HUES64 (cell line): Measurements from ENCODE around the gene SEMA4D.

Experiments
- H3K27ac ChIP-seq: 2 replicates; pipeline ENCODE4 v1.7.0; 2013; ENCODE audit warnings: low read depth, low read length, inconsistent platforms
- H3K27me3 ChIP-seq: 2 replicates; pipeline ENCODE4 v1.6.1; 2013; ENCODE audit warnings: mild to moderate bottlenecking, low read length; ENCODE audit not compliant: insufficient read depth
- H3K36me3 ChIP-seq: 2 replicates; pipeline ENCODE4 v1.6.1; 2013; ENCODE audit warnings: mild to moderate bottlenecking, low read length; ENCODE audit not compliant: insufficient read depth
- H3K4me1 ChIP-seq: 2 replicates; pipeline ENCODE4 v1.6.1; 2013; ENCODE audit warnings: mild to moderate bottlenecking, low read length, moderate library complexity; ENCODE audit not compliant: insufficient read depth
- H3K4me3 ChIP-seq: 2 replicates; pipeline ENCODE4 v1.5.1; 2013; ENCODE audit warnings: mild to moderate bottlenecking, low read length, moderate library complexity
- H3K9ac ChIP-seq: 2 replicates; pipeline ENCODE4 v1.6.1; 2013; ENCODE audit warnings: mild to moderate bottlenecking, low read depth, low read length
- H3K9me3 ChIP-seq: 2 replicates; pipeline ENCODE4 v1.6.1; 2013; ENCODE audit warnings: low read depth, low read length; ENCODE audit not compliant: insufficient read depth
- WGBS: fragments of 150-250, 120-280 bp; methylation state at CpG from one replicate; pipeline ENCODE4 v1.1.7; 2013; ENCODE audit warnings: missing lambda C conversion rate; 5-methylcytosine and 5-hydroxymethylcytosine counted together

Gene SEMA4D

DNA sequence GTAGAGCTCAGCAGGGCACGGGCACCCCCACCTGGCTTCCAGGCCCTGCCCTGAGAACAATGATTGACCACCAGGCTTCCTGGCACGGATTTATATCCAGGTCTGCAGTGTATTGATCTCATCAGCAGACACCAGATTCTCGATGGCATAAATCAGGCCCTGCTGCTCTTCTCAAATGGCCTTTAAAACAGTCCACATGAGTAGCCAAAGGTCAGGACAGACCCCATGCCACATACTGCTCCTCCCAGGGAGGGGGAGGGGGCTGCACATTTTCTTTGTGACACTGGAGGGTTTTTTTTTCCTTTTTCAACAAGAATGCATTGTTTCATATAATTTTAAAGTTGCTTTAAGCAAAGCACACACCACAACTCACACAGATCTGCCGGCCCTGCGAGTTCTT, 85.4 kb downstream of the SEMA4D start:
- 50% methylated on average over 3 of the region's 5 CpGs for WGBS
- Histone ChIP-seq H3K4me3 (no peak overlapping the region; the same call in 1 of the 2 replicates), H3K27ac (peak overlapping the region; percentile 62; the same call in 1 of the 2 replicates), H3K9ac (no peak overlapping the region), H3K36me3 (0 out of 2 replicates have a peak, but pooled peaks cover 5% of the 10 kb centered on the region), H3K4me1 (peaks cover 26% of the 10 kb centered on the region), H3K9me3 (no peaks in the 10 kb centered on the region), H3K27me3 (no peaks in the 10 kb centered on the region)

DNA sequence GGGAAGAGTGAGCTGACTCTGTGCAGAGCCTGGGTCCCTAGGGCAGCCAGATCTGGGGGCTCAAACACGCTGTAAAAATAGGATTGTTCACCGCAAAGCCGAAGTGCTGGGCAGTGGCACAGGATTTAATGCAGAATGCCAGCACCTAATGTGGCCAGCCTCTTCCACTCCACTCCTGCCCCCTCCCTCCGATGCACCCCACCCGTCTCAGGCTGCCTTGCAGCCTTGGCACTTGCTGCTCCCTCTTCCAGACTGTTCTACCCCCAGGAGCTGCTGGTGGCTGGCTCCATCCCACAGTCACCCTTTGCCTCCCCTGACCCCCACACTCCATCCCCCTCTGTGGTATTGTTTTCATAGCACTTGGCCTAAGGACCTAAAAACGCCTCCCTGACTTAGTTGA, 86.2 kb downstream of the SEMA4D start:
- H3K27me3 ChIP-seq = no peaks in the 10 kb centered on the region
- no peak overlapping the region for H3K4me3 ChIP-seq
- peaks cover 26% of the 10 kb centered on the region for H3K4me1 ChIP-seq
- 90% methylated on average over 6 of the region's 6 CpGs for WGBS
- no peak overlapping the region for H3K27ac ChIP-seq
- H3K9me3 ChIP-seq = no peaks in the 10 kb centered on the region
- 0 out of 2 replicates have a peak, but pooled peaks cover 5% of the 10 kb centered on the region for H3K36me3 ChIP-seq
- no peak overlapping the region for H3K9ac ChIP-seq

- Histone ChIP-seq H3K4me1 (peaks cover 26% of the 10 kb centered on the region), H3K27me3 (no peaks in the 10 kb centered on the region), H3K9me3 (no peaks in the 10 kb centered on the region), H3K27ac (no peak overlapping the region), H3K36me3 (0 out of 2 replicates have a peak, but pooled peaks cover 5% of the 10 kb centered on the region), H3K9ac (no peak overlapping the region), H3K4me3 (no peak overlapping the region)
- WGBS = 86% methylated on average over 7 of the region's 7 CpGs
These were observed 87.1 kb downstream of the SEMA4D start for GRCh38 chr9:89410641-89411350.

DNA sequence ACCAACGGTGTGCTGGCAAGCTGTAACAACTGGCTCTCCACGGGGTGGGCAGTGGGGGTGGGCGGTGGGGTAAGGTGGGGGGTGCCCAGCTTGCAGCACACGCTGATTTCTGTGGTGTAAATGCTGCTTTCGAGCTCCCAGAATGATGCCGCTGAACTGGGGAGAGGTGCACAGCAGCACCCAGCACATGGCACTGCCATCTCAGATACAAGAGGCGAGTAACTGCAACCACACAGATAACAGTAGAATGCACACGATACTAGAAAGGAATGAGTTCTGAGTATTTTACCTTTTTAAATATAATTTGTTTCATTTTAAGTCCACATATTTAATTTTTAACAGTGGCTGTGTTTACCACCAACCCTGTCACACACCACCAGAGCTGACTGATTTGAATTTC, 87.9 kb downstream of the SEMA4D start:
- 0 out of 2 replicates have a peak, but pooled peaks cover 5% of the 10 kb centered on the region for H3K36me3 ChIP-seq

GRCh38 chr9:89409466-89409865, 88.4 kb downstream of the SEMA4D start:
- WGBS = 98% methylated on average over 4 of the region's 4 CpGs
- H3K9ac ChIP-seq = no peak overlapping the region
- H3K4me3 ChIP-seq = no peak overlapping the region
- H3K9me3 ChIP-seq = no peaks in the 10 kb centered on the region
- H3K4me1 ChIP-seq = peaks cover 26% of the 10 kb centered on the region
- H3K36me3 ChIP-seq = 0 out of 2 replicates have a peak, but pooled peaks cover 5% of the 10 kb centered on the region
- no peak overlapping the region for H3K27ac ChIP-seq
- H3K27me3 ChIP-seq = no peaks in the 10 kb centered on the region

More for the DNA sequence above, 87.9 kb downstream of the SEMA4D start:
- Histone ChIP-seq H3K9ac (no peak overlapping the region), H3K9me3 (no peaks in the 10 kb centered on the region), H3K4me1 (peaks cover 26% of the 10 kb centered on the region), H3K27ac (no peak overlapping the region), H3K27me3 (no peaks in the 10 kb centered on the region), H3K4me3 (no peak overlapping the region)
- WGBS = 97% methylated on average over 7 of the region's 8 CpGs

DNA sequence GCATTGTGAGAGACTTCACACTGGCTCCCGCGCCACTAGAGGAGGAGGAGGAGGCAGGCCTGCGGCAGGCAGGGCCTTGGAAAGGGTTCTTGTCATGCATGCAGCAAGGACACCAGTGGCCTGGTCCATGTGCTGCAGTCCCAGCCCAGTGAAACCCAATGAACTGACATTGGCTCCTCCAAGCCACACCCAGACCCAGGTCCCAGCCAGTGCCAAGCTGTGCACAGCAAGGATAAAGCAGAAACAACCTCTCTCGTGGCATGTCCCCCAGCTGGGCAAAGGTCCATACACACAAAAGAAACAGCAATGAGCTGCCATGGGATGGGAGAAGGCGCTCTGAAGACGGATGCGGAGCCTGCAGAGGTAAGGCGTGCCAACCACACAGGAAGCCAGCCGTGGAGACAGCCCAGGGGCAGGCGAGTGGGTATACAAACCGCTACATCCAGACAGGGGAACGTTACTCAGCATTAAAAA, 89.2 kb downstream of the SEMA4D start:
- no peak overlapping the region for H3K27ac ChIP-seq
- H3K9me3 ChIP-seq = no peaks in the 10 kb centered on the region
- H3K4me3 ChIP-seq = no peak overlapping the region
- H3K4me1 ChIP-seq = peaks cover 25% of the 10 kb centered on the region
- 93% methylated on average over 12 of the region's 12 CpGs for WGBS
- no peak overlapping the region for H3K9ac ChIP-seq
- no peaks in the 10 kb centered on the region for H3K27me3 ChIP-seq
- H3K36me3 ChIP-seq = peaks cover 2% of the 10 kb centered on the region; the same call in 1 of the 2 replicates

- Histone ChIP-seq H3K36me3 (peaks cover 12% of the 10 kb centered on the region), H3K27me3 (no peaks in the 10 kb centered on the region), H3K4me1 (peaks cover 9% of the 10 kb centered on the region), H3K27ac (no peak overlapping the region), H3K9me3 (no peaks in the 10 kb centered on the region), H3K9ac (no peak overlapping the region), H3K4me3 (no peak overlapping the region)
- 100% methylated on average over 2 of the region's 2 CpGs for WGBS
These were observed 90.8 kb downstream of the SEMA4D start for GRCh38 chr9:89407070-89407469.

DNA sequence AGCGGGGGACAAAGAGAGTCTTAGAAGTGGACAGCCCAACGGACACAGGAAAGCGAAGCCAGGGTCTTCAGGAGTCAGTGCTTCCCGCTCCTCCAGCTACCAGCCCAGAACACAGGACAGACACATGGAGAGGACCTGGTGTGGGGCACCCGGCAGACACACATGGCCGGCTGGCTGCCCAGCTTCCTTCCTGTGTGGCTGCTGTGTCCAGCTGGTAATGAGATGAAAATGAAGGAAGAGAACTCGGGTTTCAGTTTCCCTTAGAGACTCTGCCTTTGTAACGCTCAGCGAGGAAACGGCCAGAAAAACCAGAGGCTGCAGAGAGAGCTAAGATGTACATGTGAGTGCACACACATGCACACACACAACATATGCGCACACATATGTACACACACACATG, 92.1 kb downstream of the SEMA4D start:
- Histone ChIP-seq H3K4me3 (no peak overlapping the region), H3K9ac (no peak overlapping the region), H3K9me3 (no peaks in the 10 kb centered on the region), H3K36me3 (peaks cover 23% of the 10 kb centered on the region), H3K27me3 (no peaks in the 10 kb centered on the region), H3K4me1 (no peaks in the 10 kb centered on the region), H3K27ac (no peak overlapping the region)
- WGBS = 95% methylated on average over 11 of the region's 11 CpGs

DNA sequence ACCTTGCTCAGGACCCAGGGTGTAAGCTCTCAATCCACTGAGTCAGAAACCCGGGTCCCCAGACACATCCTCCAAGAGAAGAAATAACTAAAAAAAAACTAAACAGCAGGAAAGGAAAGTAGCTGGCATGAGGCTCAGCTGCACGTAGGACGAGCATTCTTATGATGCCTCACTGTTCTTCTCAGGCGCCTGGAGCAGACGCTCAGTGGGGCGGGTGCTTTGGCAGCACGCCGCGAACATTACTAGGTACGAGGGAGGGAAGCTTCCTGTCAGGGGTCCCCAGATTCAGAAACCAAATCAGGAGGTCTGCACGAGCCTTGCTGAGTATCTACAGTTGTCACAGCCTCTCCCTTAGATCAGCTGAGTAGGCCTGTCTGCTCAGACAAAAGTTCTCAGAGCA, 93.8 kb downstream of the SEMA4D start:
- Histone ChIP-seq H3K36me3 (peaks cover 28% of the 10 kb centered on the region), H3K9me3 (no peaks in the 10 kb centered on the region), H3K27ac (no peak overlapping the region), H3K27me3 (no peaks in the 10 kb centered on the region), H3K9ac (no peak overlapping the region), H3K4me1 (no peaks in the 10 kb centered on the region), H3K4me3 (no peak overlapping the region)
- WGBS = 93% methylated on average over 11 of the region's 11 CpGs

DNA sequence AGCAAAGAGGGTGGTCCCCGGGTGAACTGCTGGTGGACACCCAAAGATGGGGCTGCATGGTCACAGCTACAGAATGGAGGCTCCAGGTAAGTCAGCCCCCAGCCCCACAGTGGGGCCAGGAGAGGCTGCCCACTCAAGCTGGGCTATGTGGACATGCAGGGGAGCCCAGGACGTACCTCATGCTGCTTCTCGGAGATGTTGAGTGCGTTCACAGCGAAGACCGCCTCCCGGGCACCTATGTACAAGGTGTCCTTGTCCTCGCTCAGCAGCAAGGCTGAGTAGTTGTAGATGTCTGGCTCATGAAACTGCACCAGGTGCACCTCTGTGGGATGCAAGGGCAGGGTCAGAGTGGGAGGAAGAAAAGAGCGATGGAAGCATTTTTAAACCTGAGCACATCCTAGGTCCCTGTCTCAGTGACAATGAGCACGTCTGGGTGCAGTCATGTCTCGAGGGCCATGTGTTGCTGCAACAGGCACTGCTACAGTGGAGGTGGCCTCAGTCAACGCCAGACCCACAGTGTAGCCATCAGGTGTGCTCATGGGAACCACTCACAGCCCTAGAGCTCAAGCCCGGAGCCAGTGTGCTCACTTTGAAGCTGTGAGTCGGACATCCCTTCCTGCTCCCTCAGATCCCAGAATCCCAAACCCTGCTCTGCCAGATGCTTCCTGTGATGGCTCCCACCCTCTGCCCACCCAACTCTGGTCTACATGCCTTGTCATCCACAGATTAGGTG, 95.1 kb downstream of the SEMA4D start:
- Histone ChIP-seq H3K9ac (no peak overlapping the region), H3K9me3 (no peaks in the 10 kb centered on the region), H3K4me3 (no peak overlapping the region), H3K36me3 (peaks cover 38% of the 10 kb centered on the region), H3K27ac (no peak overlapping the region), H3K4me1 (no peaks in the 10 kb centered on the region), H3K27me3 (no peaks in the 10 kb centered on the region)
- 95% methylated on average over 14 of the region's 14 CpGs for WGBS

GRCh38 chr9:89400403-89401116, 97.4 kb downstream of the SEMA4D start:
- H3K36me3 ChIP-seq = peaks cover 61% of the 10 kb centered on the region
- no peaks in the 10 kb centered on the region for H3K4me1 ChIP-seq
- H3K9me3 ChIP-seq = no peaks in the 10 kb centered on the region
- WGBS = 94% methylated on average over 12 of the region's 12 CpGs
- H3K27ac ChIP-seq = no peak overlapping the region
- no peak overlapping the region for H3K4me3 ChIP-seq
- no peak overlapping the region for H3K9ac ChIP-seq
- no peaks in the 10 kb centered on the region for H3K27me3 ChIP-seq
